ENCODE results near the gene AUNIP.

DNA sequence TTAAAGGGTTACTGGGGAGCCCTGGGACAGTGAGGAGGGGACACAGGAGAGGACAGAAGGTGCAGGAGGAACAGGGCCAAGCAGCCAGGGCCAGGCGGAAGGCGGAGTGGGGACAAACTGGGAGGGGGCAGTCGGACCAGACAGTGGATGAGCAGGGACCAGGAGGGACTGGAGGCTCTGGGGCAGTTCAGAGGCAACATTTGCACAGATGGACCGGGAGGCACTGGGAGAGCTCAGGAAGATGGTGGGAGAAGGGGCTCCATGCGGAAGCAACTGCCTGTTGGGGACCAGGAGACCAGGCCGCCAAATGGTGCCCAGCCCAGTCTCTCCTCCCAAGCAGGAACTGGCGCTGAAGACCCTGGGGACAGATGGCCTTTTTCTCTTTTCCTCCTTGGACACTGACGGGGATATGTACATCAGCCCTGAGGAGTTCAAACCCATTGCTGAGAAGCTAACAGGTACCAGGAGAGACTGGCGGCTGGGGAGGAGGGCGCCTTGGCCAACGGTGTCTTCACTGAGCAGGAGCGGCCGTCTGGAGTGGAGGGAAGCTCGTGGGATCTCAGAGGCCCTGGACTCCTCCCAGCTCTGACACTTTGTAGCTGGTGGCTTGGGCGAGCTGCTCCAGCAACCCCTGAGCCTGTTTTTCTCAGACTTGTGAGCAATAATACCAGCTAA, 58.4 kb downstream of the AUNIP start:
- no peak for TF ChIP-seq RXRA (IDR thresholded peaks at IDR 0.05; ENCODE audit: insufficient read depth, low read depth, low read length)
- TF ChIP-seq, protein P1, sequence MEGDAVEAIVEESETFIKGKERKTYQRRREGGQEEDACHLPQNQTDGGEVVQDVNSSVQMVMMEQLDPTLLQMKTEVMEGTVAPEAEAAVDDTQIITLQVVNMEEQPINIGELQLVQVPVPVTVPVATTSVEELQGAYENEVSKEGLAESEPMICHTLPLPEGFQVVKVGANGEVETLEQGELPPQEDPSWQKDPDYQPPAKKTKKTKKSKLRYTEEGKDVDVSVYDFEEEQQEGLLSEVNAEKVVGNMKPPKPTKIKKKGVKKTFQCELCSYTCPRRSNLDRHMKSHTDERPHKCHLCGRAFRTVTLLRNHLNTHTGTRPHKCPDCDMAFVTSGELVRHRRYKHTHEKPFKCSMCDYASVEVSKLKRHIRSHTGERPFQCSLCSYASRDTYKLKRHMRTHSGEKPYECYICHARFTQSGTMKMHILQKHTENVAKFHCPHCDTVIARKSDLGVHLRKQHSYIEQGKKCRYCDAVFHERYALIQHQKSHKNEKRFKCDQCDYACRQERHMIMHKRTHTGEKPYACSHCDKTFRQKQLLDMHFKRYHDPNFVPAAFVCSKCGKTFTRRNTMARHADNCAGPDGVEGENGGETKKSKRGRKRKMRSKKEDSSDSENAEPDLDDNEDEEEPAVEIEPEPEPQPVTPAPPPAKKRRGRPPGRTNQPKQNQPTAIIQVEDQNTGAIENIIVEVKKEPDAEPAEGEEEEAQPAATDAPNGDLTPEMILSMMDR (IDR thresholded peaks at IDR 0.05; ENCODE audit: control extremely low read depth in 1 of 3, insufficient read depth in 1 of 3, low read depth in 1 of 3, low read length in 3 of 3): no peak
- TF ChIP-seq SIRT6 (IDR thresholded peaks at IDR 0.05; ENCODE audit: low read length): no peak
- no peak for TF ChIP-seq BCL11A (IDR thresholded peaks at IDR 0.05; ENCODE audit: low read depth in 2 of 2, low read length in 2 of 2)
- TF ChIP-seq POLR2A (IDR thresholded peaks at IDR 0.05; ENCODE audit: control extremely low read depth in 1 of 2, low read depth in 2 of 2, low read length in 2 of 2): no peak

Data from H1 (cell line).